ENCODE results near the gene MBOAT1.

GRCh38 chr6:20188630-20189075 is 23.6 kb downstream of the MBOAT1 start:
- TF ChIP-seq TAF1 (IDR thresholded peaks at IDR 0.05; ENCODE audit: low read depth) (no peak), TEAD4 (IDR thresholded peaks at IDR 0.05) (no peak)
